Mesodermal cell (in vitro differentiated cells): ENCODE data around the gene MPG.
"Not testable (repeated sequence)": the region's sequence is repeated elsewhere in the genome, so short reads cannot be mapped to it uniquely, and the experiment has no call there.

Experiments used
- H3K27ac ChIP-seq: 2 replicates; pipeline ENCODE4 v1.7.0; 2013; ENCODE audit warnings: mild to moderate bottlenecking, low read depth, low read length, moderate library complexity; ENCODE audit not compliant: severe bottlenecking
- H3K36me3 ChIP-seq: 2 replicates; pipeline ENCODE4 v1.7.1; 2013; ENCODE audit warnings: mild to moderate bottlenecking, low read length, moderate library complexity; ENCODE audit not compliant: control insufficient read depth, insufficient read depth
- H3K4me1 ChIP-seq: one replicate; pipeline ENCODE4 v1.7.1; 2013; ENCODE audit warnings: mild to moderate bottlenecking, low read length; ENCODE audit not compliant: insufficient read depth, control insufficient read depth, poor library complexity, severe bottlenecking
- H3K4me3 ChIP-seq: 2 replicates; pipeline ENCODE4 v1.7.0; 2013; ENCODE audit warnings: low read length, control low read depth, mild to moderate bottlenecking; ENCODE audit not compliant: insufficient read depth, poor library complexity, severe bottlenecking; ENCODE audit errors: extremely low read depth
- H3K9me3 ChIP-seq: 2 replicates; pipeline ENCODE4 v1.7.1; 2013; ENCODE audit warnings: mild to moderate bottlenecking, low read length, moderate library complexity; ENCODE audit not compliant: control insufficient read depth
- WGBS, 2 experiments: methylation state at CpG; one replicate each; pipeline ENCODE4 v1.1.5; 2013; ENCODE audit warnings: missing lambda C conversion rate in 2 of 2; ENCODE audit not compliant: insufficient coverage in 2 of 2; 5-methylcytosine and 5-hydroxymethylcytosine counted together

The MPG gene

GRCh38 chr16:38206-38605, 39.8 kb upstream of the MPG start:
- not testable (repeated sequence) for H3K4me1 ChIP-seq, H3K27ac ChIP-seq, H3K9me3 ChIP-seq, H3K4me3 ChIP-seq
- H3K36me3 ChIP-seq: peaks cover 22% of the 10 kb centered on the region
- WGBS, 2 experiments: 66 to 68% methylated on average over 11 of the region's 11 CpGs

DNA sequence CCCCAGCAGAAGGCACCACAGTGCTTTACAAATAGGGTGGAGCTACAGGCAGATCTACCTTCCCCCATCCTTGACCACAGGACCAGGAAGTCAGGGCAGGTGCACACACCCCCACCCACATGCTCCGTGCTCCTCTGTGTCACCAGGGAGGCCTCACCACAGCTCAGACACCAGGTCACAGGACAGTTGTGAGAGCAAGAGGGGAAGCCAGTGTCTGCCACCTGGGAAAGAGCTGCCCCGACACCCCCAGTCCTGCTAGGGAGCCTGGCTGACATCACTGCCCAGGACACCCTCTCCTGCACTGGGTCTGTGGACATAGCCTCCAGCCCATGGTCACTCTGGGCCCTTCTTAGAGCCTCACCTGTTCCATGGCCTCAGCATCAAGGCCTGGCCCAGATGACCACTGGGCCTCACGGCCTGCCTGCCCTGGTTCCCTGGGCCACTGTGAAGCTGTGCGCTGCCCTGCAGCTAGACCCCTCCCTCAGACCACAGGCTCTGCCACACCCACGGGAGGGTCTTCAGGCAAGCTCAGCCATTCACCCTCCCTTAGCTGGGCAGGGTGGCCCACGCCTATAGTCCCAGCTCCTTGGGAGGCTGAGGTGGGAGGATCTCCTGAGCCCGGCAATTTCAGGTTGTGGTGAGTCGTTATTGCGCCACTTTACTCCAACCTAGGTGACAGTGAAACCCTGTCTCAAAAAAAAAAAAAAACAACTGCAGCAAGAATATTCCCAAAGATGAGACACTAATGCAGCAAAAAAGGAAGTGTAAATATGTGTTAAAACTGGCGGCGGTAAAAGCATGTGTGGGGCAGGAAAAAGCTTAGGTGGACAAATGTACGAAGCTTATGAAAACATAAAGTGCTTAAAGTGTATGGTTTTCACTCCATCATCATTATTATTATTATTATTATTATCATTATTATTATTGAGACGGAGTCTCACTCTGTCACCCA, 38.8 kb upstream of the MPG start:
- Histone ChIP-seq H3K27ac (no peak overlapping the region), H3K4me3 (no peak overlapping the region), H3K36me3 (peaks cover 29% of the 10 kb centered on the region), H3K4me1 (no peaks in the 10 kb centered on the region), H3K9me3 (peaks cover 7% of the 10 kb centered on the region)
- WGBS, 2 experiments: 89 to 100% methylated on average over 5 to 6 of the region's 13 CpGs

- Histone ChIP-seq H3K36me3 (peaks cover 52% of the 10 kb centered on the region), H3K4me3 (no peak overlapping the region), H3K27ac (no peak overlapping the region), H3K4me1 (no peaks in the 10 kb centered on the region), H3K9me3 (peaks cover 7% of the 10 kb centered on the region)
- WGBS, 2 experiments: 97 to 98% methylated on average over 20 to 21 of the region's 22 CpGs
Observed at GRCh38 chr16:41439-42068, 36.5 kb upstream of the MPG start.

GRCh38 chr16:42069-42457, 36.0 kb upstream of the MPG start:
- WGBS, 2 experiments: 86 to 91% methylated on average over 11 of the region's 11 CpGs
- Histone ChIP-seq H3K9me3 (peaks cover 7% of the 10 kb centered on the region), H3K36me3 (peaks cover 56% of the 10 kb centered on the region), H3K27ac (no peak overlapping the region), H3K4me3 (no peak overlapping the region), H3K4me1 (no peaks in the 10 kb centered on the region)

- 97 to 100% methylated on average over 4 of the region's 4 CpGs for WGBS, 2 experiments
- no peak overlapping the region for H3K27ac ChIP-seq
- peaks cover 60% of the 10 kb centered on the region for H3K36me3 ChIP-seq
- H3K9me3 ChIP-seq: peaks cover 7% of the 10 kb centered on the region
- H3K4me3 ChIP-seq: no peak overlapping the region
- no peaks in the 10 kb centered on the region for H3K4me1 ChIP-seq
Observed at GRCh38 chr16:42691-43090, 35.3 kb upstream of the MPG start.

DNA sequence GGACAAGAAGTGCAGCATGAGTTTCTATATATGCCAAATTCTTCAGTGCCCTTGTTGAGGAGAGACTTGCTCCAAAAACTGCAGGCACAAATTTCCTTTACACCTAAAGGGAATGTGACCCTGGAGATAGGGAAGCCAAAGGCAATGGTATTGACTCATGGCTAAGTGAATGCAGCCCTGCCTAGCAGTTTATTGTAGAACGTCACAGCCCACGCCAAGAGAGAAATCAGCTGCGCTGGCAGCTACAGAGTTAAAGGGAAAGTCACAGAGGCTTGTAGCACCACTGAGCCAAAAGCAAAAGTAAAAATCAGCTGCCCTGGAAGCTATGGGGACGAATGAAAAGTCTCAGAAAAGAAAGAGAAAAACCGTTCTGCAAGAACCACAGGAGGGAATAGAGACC, 34.7 kb upstream of the MPG start:
- Histone ChIP-seq H3K9me3 (peaks cover 7% of the 10 kb centered on the region), H3K4me3 (no peak overlapping the region), H3K27ac (no peak overlapping the region), H3K4me1 (no peaks in the 10 kb centered on the region), H3K36me3 (peaks cover 64% of the 10 kb centered on the region)
- WGBS, 2 experiments: 73 to 100% methylated on average over 3 to 4 of the region's 5 CpGs

DNA sequence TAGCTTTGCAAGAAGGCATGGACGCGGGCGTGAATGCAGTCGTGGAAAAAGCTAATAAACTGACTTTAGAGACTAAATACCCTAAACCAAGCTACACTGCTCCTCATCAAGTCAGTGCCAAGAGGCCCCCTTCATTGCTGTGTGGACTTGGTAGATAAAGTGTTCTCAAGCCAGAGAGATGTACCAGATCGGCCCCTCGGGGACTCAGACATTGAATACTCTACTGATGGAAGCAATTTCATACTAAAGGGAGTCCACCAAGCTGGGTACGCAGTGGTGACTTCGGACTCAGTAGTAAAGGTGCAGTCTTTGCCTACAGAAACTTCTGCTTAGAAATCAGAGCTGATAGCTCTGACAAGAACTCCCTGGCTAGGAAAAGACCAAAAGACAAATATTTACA, 33.4 kb upstream of the MPG start:
- no peaks in the 10 kb centered on the region for H3K4me1 ChIP-seq
- no peak overlapping the region for H3K4me3 ChIP-seq
- no peak overlapping the region for H3K27ac ChIP-seq
- peaks cover 7% of the 10 kb centered on the region for H3K9me3 ChIP-seq
- 95 to 100% methylated on average over 3 to 4 of the region's 8 CpGs for WGBS, 2 experiments
- H3K36me3 ChIP-seq: peaks cover 76% of the 10 kb centered on the region

- H3K36me3 ChIP-seq: peaks cover 78% of the 10 kb centered on the region
- H3K4me1 ChIP-seq: no peaks in the 10 kb centered on the region
- WGBS, 2 experiments: 93 to 96% methylated on average over 5 of the region's 5 CpGs
- H3K9me3 ChIP-seq: peaks cover 7% of the 10 kb centered on the region
- H3K27ac ChIP-seq: no peak overlapping the region
- no peak overlapping the region for H3K4me3 ChIP-seq
Observed at GRCh38 chr16:45454-45853, 32.6 kb upstream of the MPG start.

DNA sequence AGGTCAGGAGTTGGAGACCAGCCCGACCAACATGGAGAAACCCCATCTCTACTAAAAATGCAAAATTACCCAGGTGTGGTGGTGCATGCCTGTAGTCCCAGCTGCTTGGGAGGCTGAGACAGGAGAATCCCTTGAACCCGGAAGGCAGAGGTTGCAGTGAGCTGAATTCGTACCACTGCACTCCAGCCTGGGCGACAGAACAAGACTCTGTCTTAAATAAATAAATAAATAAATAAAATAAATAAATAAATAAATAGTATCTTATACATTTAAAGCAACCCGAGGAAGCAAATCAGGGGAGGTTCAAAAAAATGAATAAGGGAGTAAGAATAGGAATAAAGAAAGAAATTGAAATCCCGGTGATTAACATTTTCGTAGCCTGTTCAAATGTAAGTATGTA, 31.5 kb upstream of the MPG start:
- H3K4me1 ChIP-seq, H3K9me3 ChIP-seq, H3K4me3 ChIP-seq, H3K27ac ChIP-seq: not testable (repeated sequence)
- WGBS, 2 experiments: 60 to 100% methylated on average over 1 to 5 of the region's 7 CpGs
- H3K36me3 ChIP-seq: peaks cover 83% of the 10 kb centered on the region

- Histone ChIP-seq H3K36me3 (peaks cover 77% of the 10 kb centered on the region), H3K4me3 (no peak overlapping the region), H3K4me1 (no peaks in the 10 kb centered on the region), H3K9me3 (peaks cover 5% of the 10 kb centered on the region), H3K27ac (no peak overlapping the region)
- 96 to 97% methylated on average over 7 of the region's 7 CpGs for WGBS, 2 experiments
Observed at GRCh38 chr16:47234-47633, 30.8 kb upstream of the MPG start.
